HG03064 (cell line): ENCODE data around the gene AARS1.
"Not testable (repeated sequence)": the region's sequence is repeated elsewhere in the genome, so short reads cannot be mapped to it uniquely, and the experiment has no call there.

Source experiments
- ATAC-seq: cut with Tn5 transposase; IDR thresholded peaks from one replicate; pipeline ENCODE4 v1.9.1; 2021; ENCODE audit warnings: low read depth; ENCODE audit not compliant: unreplicated experiment

AARS1 gene

GRCh38 chr16:70226024-70226423 lies 63.3 kb downstream of the AARS1 start:
- ATAC-seq = not testable (repeated sequence)

GRCh38 chr16:70225430-70225829 lies 63.9 kb downstream of the AARS1 start:
- ATAC-seq = not testable (repeated sequence)

GRCh38 chr16:70224645-70225044 lies 64.7 kb downstream of the AARS1 start:
- not testable (repeated sequence) for ATAC-seq

- not testable (repeated sequence) for ATAC-seq
Measured at GRCh38 chr16:70223971-70224513, 65.3 kb downstream of the AARS1 start.

GRCh38 chr16:70223216-70223615 lies 66.1 kb downstream of the AARS1 start:
- not testable (repeated sequence) for ATAC-seq

GRCh38 chr16:70222574-70222973 lies 66.7 kb downstream of the AARS1 start:
- ATAC-seq = not testable (repeated sequence)

- ATAC-seq = not testable (repeated sequence)
Measured at GRCh38 chr16:70218586-70218985, 70.7 kb downstream of the AARS1 start.

GRCh38 chr16:70206382-70206781 lies 82.9 kb downstream of the AARS1 start:
- not testable (repeated sequence) for ATAC-seq

- ATAC-seq = not testable (repeated sequence)
Measured at GRCh38 chr16:70204668-70205405, 84.5 kb downstream of the AARS1 start.

GRCh38 chr16:70204010-70204409 lies 85.3 kb downstream of the AARS1 start:
- not testable (repeated sequence) for ATAC-seq

- ATAC-seq = not testable (repeated sequence)
Measured at GRCh38 chr16:70203508-70203907, 85.8 kb downstream of the AARS1 start.
